Activated naive CD8-positive, alpha-beta T cell treated with anti-CD3 and anti-CD28 coated beads, Interleukin-2, amount 50 U/mL, for 16 hours (primary cell): ENCODE data around the gene LMX1A.

Experiments used
- DNase-seq: peaks from one replicate; pipeline ENCODE4 v3.0.0-alpha.2; 2020; ENCODE audit warnings: low read depth, low spot score

Gene LMX1A

GRCh38 chr1:165168467-165168866, 188.0 kb downstream of the LMX1A start:
- DNase-seq = no peak

GRCh38 chr1:165162671-165163241, 193.8 kb downstream of the LMX1A start:
- DNase-seq = no peak

GRCh38 chr1:165161130-165161529, 195.4 kb downstream of the LMX1A start:
- DNase-seq = no peak

- no peak for DNase-seq
Measured at GRCh38 chr1:165153182-165153581, 203.3 kb downstream of the LMX1A start.

GRCh38 chr1:165152727-165153126, 203.8 kb downstream of the LMX1A start:
- no peak for DNase-seq

- no peak for DNase-seq
Measured at GRCh38 chr1:165152109-165152508, 204.4 kb downstream of the LMX1A start.
